GM18951 (cell line): ENCODE data around the gene SF3B6.
"Not testable (repeated sequence)": the region's sequence is repeated elsewhere in the genome, so short reads cannot be mapped to it uniquely, and the experiment has no call there.

ENCODE experiments used
- POLR2A ChIP-seq: IDR thresholded peaks from 4 replicates; pipeline ENCODE4 v1.6.1; 2011; ENCODE audit warnings: mild to moderate bottlenecking; ENCODE audit not compliant: insufficient read length, insufficient read depth; ENCODE audit errors: extremely low read depth
- in situ Hi-C: fragments of 300-500 bp; cut with MboI; formaldehyde crosslinking; loops from one replicate; pipeline ENCODE4 v1.12.0; 2022; ENCODE audit warnings: low sequenced_read_pairs, mixed read lengths, inconsistent platforms; ENCODE audit not compliant: unreplicated experiment

Gene SF3B6, protein sequence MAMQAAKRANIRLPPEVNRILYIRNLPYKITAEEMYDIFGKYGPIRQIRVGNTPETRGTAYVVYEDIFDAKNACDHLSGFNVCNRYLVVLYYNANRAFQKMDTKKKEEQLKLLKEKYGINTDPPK

DNA sequence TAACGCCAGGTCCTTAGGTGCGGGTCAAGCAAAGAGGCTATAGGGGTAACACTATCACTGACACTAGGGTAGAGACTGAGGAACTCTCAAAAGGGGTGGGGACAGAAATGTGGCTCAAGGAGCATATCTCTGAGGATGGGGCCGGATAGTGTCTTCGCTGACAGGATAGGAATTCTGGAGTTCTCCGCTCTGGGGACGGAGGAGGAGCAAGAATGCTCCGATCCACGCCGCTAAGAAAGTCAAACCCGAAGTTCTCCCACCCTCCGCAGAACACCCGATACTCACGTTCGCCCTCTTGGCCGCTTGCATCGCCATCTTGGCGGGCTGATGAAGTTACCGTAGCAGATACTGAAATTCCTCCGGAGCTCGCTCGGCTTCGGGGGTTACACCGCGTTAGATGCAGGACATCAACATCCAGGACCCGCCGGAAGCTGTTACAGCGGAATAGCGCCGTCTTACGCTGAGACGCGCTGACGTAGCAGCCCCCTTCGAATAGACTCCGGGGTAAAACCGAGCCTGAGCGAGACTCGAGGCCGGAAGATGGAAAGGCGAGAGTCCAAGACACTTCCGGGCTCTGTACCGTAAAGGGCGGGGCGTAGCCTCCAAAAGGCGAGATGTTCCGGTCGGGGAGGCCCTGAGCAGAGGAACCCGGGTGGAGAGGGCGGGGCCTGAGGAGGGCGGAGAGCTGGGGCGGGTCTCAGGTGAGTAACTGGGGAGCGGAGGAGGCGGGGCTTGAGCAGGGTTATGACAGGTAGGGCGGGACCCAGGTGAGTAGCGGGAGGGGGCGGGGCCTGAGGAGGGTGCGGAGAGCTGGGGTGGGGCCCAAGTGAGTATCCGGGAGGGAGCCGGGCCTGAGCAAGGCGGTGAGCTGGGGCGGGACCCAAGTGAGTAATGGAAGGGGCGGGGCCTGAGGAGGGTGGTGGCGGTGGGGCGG, at the start of gene SF3B6:
Gene SF3B6, minus strand, starts transcription at position 412 of the 934 bp plus-strand sequence. Its CDS starts 97 bp downstream, at position 315.
- in situ Hi-C loops, result no loop called here

DNA sequence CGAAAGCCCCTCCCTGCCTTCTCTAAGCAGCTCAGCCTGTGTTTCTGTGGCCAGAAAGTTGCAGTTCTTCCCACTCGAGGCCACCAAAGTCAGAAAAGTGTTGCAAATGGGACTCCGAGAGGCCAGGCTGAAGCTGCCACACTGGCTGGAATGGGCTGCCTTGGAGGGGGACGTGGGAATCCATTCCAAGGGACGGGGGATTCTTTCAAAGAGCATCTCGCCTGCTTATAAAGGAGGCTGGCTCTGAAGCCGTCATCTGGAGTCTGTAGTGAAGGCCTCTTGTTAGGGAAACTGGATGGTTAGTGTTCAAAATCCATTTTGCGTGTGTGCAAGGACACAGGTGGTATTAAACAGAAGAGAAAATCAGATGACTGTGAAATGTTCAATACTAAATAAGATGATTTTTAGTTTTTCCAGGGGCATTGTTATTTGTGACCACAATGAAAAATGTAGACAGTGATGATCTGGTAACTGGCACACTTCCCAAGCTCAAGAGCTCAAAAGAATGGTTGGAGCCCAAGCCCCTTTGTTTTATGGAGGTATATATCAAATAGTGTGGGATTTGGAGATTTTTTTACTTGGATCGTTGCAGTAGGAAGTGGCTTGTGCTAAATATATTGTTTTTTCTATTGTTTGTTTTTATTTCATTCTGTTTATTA, 47.9 kb upstream of the SF3B6 start:
- in situ Hi-C loops, result no loop called here
- TF ChIP-seq POLR2A, result no peak

More for the DNA sequence above, at the start of gene SF3B6:
- TF ChIP-seq POLR2A, result peak; percentile 91

DNA sequence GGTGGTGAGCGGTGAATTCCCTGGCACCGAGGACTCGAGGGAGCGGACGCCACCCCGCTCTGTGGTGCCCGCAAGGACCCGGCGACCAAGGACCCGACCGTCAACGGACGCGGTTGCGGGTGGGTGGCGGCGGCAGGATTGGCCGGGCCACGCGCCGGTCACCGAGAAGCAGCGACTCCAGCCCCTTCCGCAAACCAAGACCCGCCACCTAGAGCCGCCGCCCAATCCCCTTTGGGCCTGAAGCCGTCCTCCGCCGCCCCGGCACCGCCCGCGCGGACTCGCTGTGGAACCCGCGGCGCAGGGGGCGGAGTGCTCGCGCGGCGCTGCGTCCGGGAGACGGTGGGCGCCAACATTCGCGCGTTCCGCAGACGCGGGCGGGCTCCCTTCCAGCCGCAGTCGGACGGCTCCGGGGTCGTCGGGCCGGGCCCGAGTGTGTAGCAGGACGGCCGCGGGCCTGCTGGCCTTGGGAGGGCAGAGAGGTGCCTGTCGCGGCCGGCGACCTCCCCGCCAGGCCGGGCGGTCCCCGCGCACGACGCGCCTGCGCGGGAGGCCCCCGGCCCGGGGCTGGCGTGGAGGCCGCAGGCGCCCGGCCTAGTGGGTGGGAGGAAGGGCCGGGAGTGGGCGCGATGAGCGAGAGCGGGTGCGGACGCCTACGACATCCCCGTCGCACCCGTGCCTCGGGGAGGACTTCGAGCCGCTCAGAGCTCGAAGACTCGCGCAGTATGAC, 47.2 kb upstream of the SF3B6 start, which contains the start of the genes FAM228B and PFN4:
Gene FAM228B, plus strand, starts transcription at position 275 of the 727 bp plus-strand sequence. CDS start 893 bp downstream, outside the sequence.
Gene PFN4, minus strand, starts transcription at position 140 of the 727 bp plus-strand sequence. CDS start 799 bp downstream, outside the sequence.
- in situ Hi-C loops, result no loop called here
- peak; percentile 94 for TF ChIP-seq POLR2A

DNA sequence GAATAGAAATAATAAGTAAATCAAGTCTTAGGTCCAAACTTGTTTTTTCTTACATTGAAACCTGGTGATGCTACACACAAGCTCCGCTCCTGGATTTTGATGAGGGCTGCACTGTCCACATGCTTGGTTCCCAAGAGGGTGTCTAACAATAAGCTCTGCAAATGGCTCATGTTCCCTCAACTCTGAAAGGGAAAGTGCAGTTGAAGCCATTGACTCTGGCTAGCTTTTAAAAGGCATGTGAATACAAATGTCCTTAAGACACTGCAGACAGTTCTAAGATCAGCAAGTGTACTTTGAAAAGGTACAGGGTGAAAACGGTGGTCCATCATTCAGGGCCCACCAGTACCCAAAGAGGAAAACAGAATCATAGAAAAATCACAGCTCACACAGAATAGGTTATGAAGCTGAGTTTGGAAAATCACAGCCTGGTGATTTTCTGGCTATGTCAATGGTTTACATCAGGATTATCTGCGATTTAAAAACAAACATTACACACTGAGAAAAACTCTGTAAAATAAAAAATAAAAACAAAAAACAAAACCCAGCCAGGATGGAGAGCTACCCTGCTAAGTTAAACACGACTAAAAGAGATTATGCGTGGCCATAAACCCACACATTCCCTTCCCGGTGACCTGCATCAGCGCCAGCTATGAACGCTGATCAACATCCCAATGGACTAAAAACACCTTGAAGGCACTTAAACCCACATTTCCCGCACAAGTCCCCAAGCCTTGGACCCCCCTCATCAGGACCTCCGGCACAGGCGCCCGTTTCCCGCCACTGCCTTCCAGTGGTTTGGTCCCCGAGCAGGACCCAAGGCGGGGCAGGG, 46.5 kb upstream of the SF3B6 start:
- in situ Hi-C loops, result no loop called here

DNA sequence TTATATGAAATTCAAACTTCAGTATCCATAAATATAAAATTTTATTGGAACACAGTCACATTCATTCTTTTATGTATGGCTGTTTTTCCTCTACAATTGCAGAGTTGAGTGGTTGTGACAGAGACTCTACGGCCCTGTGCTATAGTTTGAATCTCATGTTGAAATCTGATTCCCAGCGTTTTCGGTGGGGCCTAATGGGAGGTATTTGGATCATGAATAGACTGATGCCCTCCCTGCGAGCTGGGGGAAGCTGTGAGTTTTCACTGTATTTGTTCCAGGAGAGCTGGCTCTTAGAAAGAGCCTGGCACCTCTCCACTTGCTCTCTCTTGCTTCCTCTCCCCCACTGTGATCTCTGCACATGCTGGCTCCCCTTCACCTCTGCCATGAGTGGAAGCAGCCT, 45.3 kb upstream of the SF3B6 start:
- in situ Hi-C loops, result no loop called here
- TF ChIP-seq POLR2A, result no peak

More for the DNA sequence above, 46.5 kb upstream of the SF3B6 start:
- no peak for TF ChIP-seq POLR2A

DNA sequence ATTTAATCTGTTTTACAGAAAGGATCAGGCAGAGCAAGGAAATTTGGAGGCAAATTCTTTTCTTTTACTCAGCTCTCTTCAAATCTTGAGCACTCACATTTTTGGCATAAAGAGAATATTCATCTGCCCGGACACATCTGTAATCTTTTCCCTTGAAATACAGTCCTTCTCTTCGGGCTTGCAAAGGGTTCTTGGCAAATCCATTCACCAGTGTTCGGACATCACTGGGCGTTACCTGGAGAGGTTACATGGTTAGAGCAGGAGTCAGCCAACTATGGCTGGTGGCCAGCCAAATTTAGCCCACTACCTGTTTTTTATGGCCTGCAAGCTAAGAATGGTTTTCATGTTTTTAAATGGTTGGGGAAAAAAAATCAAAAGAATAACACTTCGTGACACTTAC, 44.9 kb upstream of the SF3B6 start:
- TF ChIP-seq POLR2A, result no peak
- in situ Hi-C loops, result no loop called here

DNA sequence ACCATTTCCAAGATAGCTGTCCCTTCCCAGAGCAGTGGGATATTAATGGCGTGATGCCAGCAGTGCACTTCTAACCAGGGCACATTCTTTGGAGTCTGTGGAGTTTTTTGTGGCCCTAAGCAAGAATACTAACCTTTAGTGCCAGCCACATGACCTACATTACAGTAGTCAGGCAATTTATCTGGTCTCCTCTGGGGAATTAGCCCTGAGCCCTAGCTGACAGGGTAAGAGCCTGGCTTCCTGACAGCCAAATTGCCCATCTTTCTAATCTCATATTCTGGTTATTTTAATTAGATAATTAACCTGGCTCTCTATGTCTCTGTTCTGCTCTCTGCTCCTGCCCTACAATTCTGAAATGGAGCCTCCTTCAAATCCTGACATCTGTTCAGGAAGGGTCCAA, 41.8 kb upstream of the SF3B6 start:
- in situ Hi-C loops, result no loop called here
- TF ChIP-seq POLR2A, result no peak

DNA sequence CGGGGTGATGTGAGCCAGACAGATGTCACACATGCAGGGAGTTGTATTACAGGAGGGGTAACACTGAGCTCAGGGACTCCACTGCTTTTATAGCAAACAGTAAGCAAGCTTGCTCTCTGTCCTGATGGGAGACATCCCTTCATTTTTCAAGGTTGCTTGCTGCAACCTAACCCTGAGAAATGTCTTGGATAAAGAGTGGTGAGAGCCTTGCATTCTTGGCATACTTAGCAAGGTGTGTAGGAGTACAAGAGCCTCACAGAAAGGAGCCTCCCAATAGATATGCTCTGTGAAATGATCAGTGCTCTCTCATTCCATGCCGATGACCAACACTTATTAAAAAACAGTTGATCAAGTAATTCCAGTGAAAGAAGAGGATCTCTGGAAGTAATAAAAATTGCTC, 38.9 kb upstream of the SF3B6 start:
- TF ChIP-seq POLR2A, result no peak
- in situ Hi-C loops, result no loop called here

DNA sequence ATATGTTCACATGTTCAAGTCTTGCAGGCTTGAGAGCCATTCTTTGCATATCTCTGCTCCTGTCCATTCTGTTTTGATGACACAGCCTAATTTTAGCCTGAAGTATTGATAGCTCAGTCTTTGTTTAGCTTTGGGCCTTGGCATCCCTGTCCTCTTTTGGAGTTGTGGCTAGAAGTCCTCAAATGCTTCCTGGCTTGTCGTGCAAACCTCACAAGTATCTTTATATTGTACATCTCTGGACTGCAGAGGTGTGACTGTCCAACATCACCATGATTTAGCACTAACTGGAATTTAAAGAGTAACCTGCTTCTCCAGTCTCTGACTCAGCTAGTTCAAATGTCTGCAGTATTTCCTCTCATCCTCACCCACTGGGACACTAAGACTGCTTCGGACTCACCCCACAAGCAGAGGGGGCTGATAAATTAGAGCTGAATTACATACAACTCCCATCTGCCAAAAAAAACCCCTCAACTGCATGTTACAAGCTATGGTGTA, 35.3 kb upstream of the SF3B6 start:
- in situ Hi-C loops, result no loop called here

DNA sequence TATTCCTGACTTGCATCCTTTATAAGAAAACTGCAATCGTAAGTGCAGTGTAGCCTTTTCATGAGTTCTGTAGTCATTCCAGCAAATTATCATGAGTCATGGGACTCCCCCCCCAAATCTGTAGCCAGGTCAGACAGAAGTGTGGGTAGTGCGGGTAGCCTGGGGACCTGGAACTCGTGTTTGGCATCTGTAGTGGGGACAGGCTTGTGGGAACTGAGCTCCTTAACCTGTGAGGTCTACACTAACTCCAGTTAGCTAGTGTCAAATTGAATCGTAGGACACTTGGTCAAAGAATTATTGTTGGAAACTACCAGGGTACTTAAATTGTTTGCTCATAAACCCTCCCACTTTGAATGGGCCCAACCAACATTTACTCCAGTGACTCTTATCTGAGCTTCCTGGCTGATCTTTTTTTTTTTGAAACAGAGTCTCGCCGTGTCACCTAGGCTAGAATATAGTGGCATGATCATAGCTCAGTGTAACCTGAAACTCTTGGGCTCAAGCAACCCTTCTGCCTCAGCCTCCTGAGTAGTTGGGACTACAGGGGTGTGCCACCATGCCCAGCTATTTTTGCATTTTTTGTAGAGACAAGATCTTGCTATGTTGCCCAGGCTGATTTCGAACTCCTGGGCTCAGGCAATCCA, 34.7 kb upstream of the SF3B6 start:
- in situ Hi-C loops, result no loop called here
- no peak for TF ChIP-seq POLR2A

More for the DNA sequence above, 35.3 kb upstream of the SF3B6 start:
- TF ChIP-seq POLR2A, result no peak

DNA sequence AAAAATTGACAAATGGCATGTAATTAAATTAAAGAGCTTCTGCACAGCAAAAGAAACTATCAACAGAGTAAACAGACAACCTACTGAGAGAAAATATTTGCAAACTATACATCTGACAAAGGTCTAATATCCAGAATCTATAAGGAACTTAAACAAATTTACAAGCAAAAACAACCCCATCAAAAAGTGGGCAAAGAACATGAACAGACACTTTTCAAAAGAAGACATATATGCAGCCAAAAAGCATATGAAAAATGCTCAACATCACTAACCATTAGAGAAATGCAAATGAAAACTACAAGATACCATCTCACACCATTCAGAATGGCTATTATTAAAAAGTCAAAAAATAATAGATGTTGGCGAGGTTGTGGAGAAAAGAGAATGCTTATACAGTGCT, 33.3 kb upstream of the SF3B6 start:
- in situ Hi-C loops, result not testable (repeated sequence)
